SK-N-SH (cell line): ENCODE results near the gene DIPK1A. TPM values are rescaled to one million over a fixed set of nuclear protein-coding genes. Genes with fewer than 3 reads are reported as not detected.

Experiments
- CTCF ChIA-PET: fragments of 300-600, 350-600 bp; formaldehyde crosslinking; extraction: SDS; loops from one replicate; lab custom pipeline; 2021; lab: Yijun Ruan, JAX
- POLR2A ChIA-PET: fragments of 350-600 bp; sonication (Branson Sonifier 250); formaldehyde crosslinking; extraction: SDS; loops from one replicate; lab custom pipeline; 2020; ENCODE audit warnings: antibody characterized with exemption, inconsistent platforms; lab: Yijun Ruan, JAX
- DNase-seq: peaks from one replicate; pipeline ENCODE4 v3.0.0; 2012
- H2AFZ ChIP-seq: fragments of 200-600 bp; sonication (generic); 2 replicates; pipeline ENCODE4 v1.8.1; 2016; ENCODE audit warnings: antibody characterized with exemption, mild to moderate bottlenecking, low read depth
- H3F3A ChIP-seq: fragments of 200-600 bp; sonication (generic); replicated peaks from 2 replicates; pipeline ENCODE3; 2016; ENCODE audit warnings: antibody characterized with exemption, mild to moderate bottlenecking; ENCODE audit not compliant: insufficient read depth
- H3K27ac ChIP-seq, 2 experiments: fragments of 200-500 bp in 1 of 2; fragments of 200-600 bp in 1 of 2; sonication (Bioruptor generic) in 1 of 2; sonication (generic), shearing (Covaris generic) in 1 of 2; 2 replicates each; pipeline versions ENCODE4 v1.5.1 to v1.6.1; 2014 to 2016; ENCODE audit warnings: low read depth in 2 of 2, inconsistent platforms in 1 of 2, low read length in 1 of 2, mild to moderate bottlenecking in 1 of 2, mixed read lengths in 1 of 2
- H3K27me3 ChIP-seq: fragments of 200-600 bp; sonication (generic), shearing (Covaris generic); 2 replicates; pipeline ENCODE4 v1.6.1; 2016; ENCODE audit warnings: mixed run types; ENCODE audit not compliant: insufficient read depth
- H3K36me3 ChIP-seq, 2 experiments: fragments of 200-500 bp in 1 of 2; fragments of 200-600 bp in 1 of 2; sonication (Bioruptor generic) in 1 of 2; sonication (generic) in 1 of 2; replicated peaks in 1 of 2; 2 replicates each; pipeline versions ENCODE3 to v1.5.1; 2014 to 2016; ENCODE audit warnings: low read length in 1 of 2, mild to moderate bottlenecking in 1 of 2; ENCODE audit not compliant: insufficient read depth in 2 of 2, control insufficient read depth in 1 of 2
- H3K4me1 ChIP-seq, 2 experiments: fragments of 200-500 bp in 1 of 2; fragments of 200-600 bp in 1 of 2; sonication (Bioruptor generic) in 1 of 2; sonication (generic), shearing (Covaris generic) in 1 of 2; 2 replicates each; pipeline versions ENCODE4 v1.5.1 to v1.6.1; 2014 to 2016; ENCODE audit warnings: low read depth in 1 of 2, low read length in 1 of 2, mixed run types in 1 of 2; ENCODE audit not compliant: insufficient read depth in 2 of 2, control insufficient read depth in 1 of 2
- H3K4me2 ChIP-seq: fragments of 200-600 bp; sonication (generic), shearing (Covaris generic); 2 replicates; pipeline ENCODE4 v1.6.1; 2017; ENCODE audit warnings: mixed run types
- H3K4me3 ChIP-seq, 2 experiments: fragments of 200-500 bp in 1 of 2; fragments of 200-600 bp in 1 of 2; sonication (Bioruptor generic) in 1 of 2; sonication (generic), shearing (Covaris generic) in 1 of 2; 2 replicates each; pipeline versions ENCODE4 v1.5.1 to v1.8.1; 2014 to 2016; ENCODE audit warnings: low read depth in 2 of 2, inconsistent platforms in 1 of 2, low read length in 1 of 2, mild to moderate bottlenecking in 1 of 2, mixed read lengths in 1 of 2, moderate library complexity in 1 of 2
- H3K79me2 ChIP-seq: fragments of 200-600 bp; sonication (generic); 2 replicates; pipeline ENCODE4 v1.8.1; 2017; ENCODE audit warnings: mild to moderate bottlenecking; ENCODE audit not compliant: insufficient read depth
- H3K9ac ChIP-seq: fragments of 200-600 bp; sonication (generic); 2 replicates; pipeline ENCODE4 v1.6.1; 2017; ENCODE audit warnings: mixed run types
- H3K9me2 ChIP-seq: fragments of 200-600 bp; sonication (generic); 2 replicates; pipeline ENCODE4 v1.6.1; 2017; ENCODE audit warnings: mixed run types
- H3K9me3 ChIP-seq: fragments of 200-600 bp; sonication (generic); 2 replicates; pipeline ENCODE4 v1.6.1; 2017; ENCODE audit warnings: mixed run types, mild to moderate bottlenecking, moderate library complexity
- H4K20me1 ChIP-seq: fragments of 200-600 bp; sonication (generic); 2 replicates; pipeline ENCODE4 v1.6.1; 2017; ENCODE audit warnings: mild to moderate bottlenecking, mixed run types; ENCODE audit not compliant: insufficient read depth
- CHD2 ChIP-seq: fragments of 150-350 bp; IDR thresholded peaks from 2 replicates; pipeline ENCODE4 v1.6.1; 2018; ENCODE audit warnings: low read length; ENCODE audit not compliant: partially characterized antibody
- ELF1 ChIP-seq: IDR thresholded peaks from 2 replicates; pipeline ENCODE4 v1.4.0; 2012
- EZH2phosphoT487 ChIP-seq: fragments of 200-600 bp; sonication (generic); IDR thresholded peaks from 2 replicates; pipeline ENCODE4 v1.6.1; 2017; ENCODE audit warnings: low read depth, mixed run types, mild to moderate bottlenecking, antibody characterized with exemption, moderate library complexity, borderline replicate concordance
- FOXJ3 ChIP-seq: sonication (generic); formaldehyde crosslinking; IDR thresholded peaks from 2 replicates; pipeline ENCODE4 v1.5.1; 2020; ENCODE audit warnings: mild to moderate bottlenecking, missing genetic modification reagents
- FOXM1 ChIP-seq: IDR thresholded peaks from 2 replicates; pipeline ENCODE4 v1.4.0; 2012; ENCODE audit warnings: low read depth, mild to moderate bottlenecking
- MXI1 ChIP-seq: IDR thresholded peaks from 2 replicates; pipeline ENCODE4 v1.6.1; 2012; ENCODE audit warnings: mild to moderate bottlenecking, low read depth, low read length, improper control_type of control experiment
- SIN3A ChIP-seq: IDR thresholded peaks from 2 replicates; pipeline ENCODE4 v1.6.1; 2012; ENCODE audit warnings: low read depth, mild to moderate bottlenecking, low read length, moderate library complexity, borderline replicate concordance
- YY1 ChIP-seq: IDR thresholded peaks from 2 replicates; pipeline ENCODE4 v1.4.0; 2012; ENCODE audit warnings: low read depth, mild to moderate bottlenecking
- WGBS: methylation state at CpG from one replicate; pipeline ENCODE4 v1.1.6; 2017; ENCODE audit warnings: low lambda C conversion rate; 5-methylcytosine and 5-hydroxymethylcytosine counted together
- polyA plus RNA-seq, 3 experiments: library from polyadenylated mRNA; depleted of rRNA; stranded (reverse); fragments of >200 nt; gene quantifications; 2 replicates each; pipeline ENCODE4 v1.2.3, GENCODE V29; 2012
- TF ChIP-seq, protein P1 (sequence below): IDR thresholded peaks from 2 replicates; pipeline ENCODE4 v1.6.1; 2012; ENCODE audit warnings: mild to moderate bottlenecking, low read depth, low read length, moderate library complexity
- TF ChIP-seq, protein P2 (sequence below): IDR thresholded peaks from 2 replicates; pipeline ENCODE4 v1.4.0; 2012; ENCODE audit warnings: low read depth
- TF ChIP-seq, protein P3 (sequence below): IDR thresholded peaks from 2 replicates; pipeline ENCODE4 v1.4.0; 2012; ENCODE audit warnings: low read depth, borderline replicate concordance

DIPK1A gene
- polyA plus RNA-seq, 1 of the 3 experiments (the other 2 are of a cell fraction): 3.4 TPM

DNA sequence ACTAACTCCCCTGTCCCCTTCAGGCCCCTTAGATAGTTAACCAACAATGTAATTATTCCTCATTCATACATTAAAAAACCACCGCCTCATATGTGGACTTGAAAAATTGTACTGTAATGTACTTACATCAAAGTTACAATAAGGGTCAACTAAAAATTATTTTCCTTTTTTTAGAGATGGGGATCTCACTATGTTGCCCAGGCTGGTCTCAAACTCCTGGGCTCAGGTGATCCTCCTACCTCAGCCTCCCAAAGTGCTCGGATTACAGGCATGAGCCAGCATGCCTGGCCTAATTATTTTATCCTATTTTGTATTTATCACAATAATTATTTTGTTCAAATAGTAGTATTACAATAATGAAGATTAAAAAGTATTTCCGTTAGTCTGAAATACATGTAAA is 116.8 kb downstream of the DIPK1A start:
- H2AFZ ChIP-seq: no peak overlapping the region
- peaks cover 46% of the 10 kb centered on the region for H3F3A ChIP-seq
- H3K79me2 ChIP-seq: peaks cover 12% of the 10 kb centered on the region; the same call in 1 of the 2 replicates
- H3K9ac ChIP-seq: no peak overlapping the region
- peaks cover 19% of the 10 kb centered on the region for H4K20me1 ChIP-seq
- no peaks in the 10 kb centered on the region for H3K9me2 ChIP-seq
- no peak overlapping the region for H3K4me3 ChIP-seq
- H3K9me3 ChIP-seq: no peaks in the 10 kb centered on the region
- no peak for DNase-seq
- no peaks in the 10 kb centered on the region for H3K27me3 ChIP-seq
- TF ChIP-seq FOXJ3 (no peak), CHD2 (no peak), FOXM1 (no peak), YY1 (no peak), SIN3A (no peak), EZH2phosphoT487 (no peak), MXI1 (no peak), ELF1 (no peak)
- TF ChIP-seq, protein P1, sequence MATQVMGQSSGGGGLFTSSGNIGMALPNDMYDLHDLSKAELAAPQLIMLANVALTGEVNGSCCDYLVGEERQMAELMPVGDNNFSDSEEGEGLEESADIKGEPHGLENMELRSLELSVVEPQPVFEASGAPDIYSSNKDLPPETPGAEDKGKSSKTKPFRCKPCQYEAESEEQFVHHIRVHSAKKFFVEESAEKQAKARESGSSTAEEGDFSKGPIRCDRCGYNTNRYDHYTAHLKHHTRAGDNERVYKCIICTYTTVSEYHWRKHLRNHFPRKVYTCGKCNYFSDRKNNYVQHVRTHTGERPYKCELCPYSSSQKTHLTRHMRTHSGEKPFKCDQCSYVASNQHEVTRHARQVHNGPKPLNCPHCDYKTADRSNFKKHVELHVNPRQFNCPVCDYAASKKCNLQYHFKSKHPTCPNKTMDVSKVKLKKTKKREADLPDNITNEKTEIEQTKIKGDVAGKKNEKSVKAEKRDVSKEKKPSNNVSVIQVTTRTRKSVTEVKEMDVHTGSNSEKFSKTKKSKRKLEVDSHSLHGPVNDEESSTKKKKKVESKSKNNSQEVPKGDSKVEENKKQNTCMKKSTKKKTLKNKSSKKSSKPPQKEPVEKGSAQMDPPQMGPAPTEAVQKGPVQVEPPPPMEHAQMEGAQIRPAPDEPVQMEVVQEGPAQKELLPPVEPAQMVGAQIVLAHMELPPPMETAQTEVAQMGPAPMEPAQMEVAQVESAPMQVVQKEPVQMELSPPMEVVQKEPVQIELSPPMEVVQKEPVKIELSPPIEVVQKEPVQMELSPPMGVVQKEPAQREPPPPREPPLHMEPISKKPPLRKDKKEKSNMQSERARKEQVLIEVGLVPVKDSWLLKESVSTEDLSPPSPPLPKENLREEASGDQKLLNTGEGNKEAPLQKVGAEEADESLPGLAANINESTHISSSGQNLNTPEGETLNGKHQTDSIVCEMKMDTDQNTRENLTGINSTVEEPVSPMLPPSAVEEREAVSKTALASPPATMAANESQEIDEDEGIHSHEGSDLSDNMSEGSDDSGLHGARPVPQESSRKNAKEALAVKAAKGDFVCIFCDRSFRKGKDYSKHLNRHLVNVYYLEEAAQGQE: no peak
- TF ChIP-seq, protein P2, sequence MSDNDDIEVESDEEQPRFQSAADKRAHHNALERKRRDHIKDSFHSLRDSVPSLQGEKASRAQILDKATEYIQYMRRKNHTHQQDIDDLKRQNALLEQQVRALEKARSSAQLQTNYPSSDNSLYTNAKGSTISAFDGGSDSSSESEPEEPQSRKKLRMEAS: no peak
- TF ChIP-seq, protein P3, sequence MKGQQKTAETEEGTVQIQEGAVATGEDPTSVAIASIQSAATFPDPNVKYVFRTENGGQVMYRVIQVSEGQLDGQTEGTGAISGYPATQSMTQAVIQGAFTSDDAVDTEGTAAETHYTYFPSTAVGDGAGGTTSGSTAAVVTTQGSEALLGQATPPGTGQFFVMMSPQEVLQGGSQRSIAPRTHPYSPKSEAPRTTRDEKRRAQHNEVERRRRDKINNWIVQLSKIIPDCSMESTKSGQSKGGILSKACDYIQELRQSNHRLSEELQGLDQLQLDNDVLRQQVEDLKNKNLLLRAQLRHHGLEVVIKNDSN: no peak
- peaks cover 0 to 3% of the 10 kb centered on the region in 2 experiments; a peak in 1 of 4 replicates for H3K4me1 ChIP-seq
- H3K4me2 ChIP-seq: no peak overlapping the region
- POLR2A ChIA-PET: no interaction called here
- H3K36me3 ChIP-seq: peaks cover 47 to 50% of the 10 kb centered on the region in 2 experiments
- CTCF ChIA-PET: interaction anchor here (2.5 kb wide), 1 partner anchor 15 kb away, joined by 10 read pairs; no protein-coding TSS in a partner anchor
- WGBS: 97% methylated on average over 3 of the region's 3 CpGs
- H3K27ac ChIP-seq: no peak overlapping the region
